PC-9 (cell line): Measurements from ENCODE around the gene GSKIP. TPM values are rescaled to one million over a fixed set of nuclear protein-coding genes. Genes with fewer than 3 reads are reported as not detected.

Source experiments
- Bru-seq: library from RNA; stranded (reverse); fragments of 400-500 nt; gene quantifications from one replicate; lab custom pipeline; 2021; lab: Mats Ljungman, UMichigan
- BruChase-seq, 2 experiments: library from RNA; stranded (reverse); fragments of 400-500 nt; gene quantifications; one replicate each; lab custom pipeline; 2021; lab: Mats Ljungman, UMichigan
- BruUV-seq: library from RNA; stranded (reverse); fragments of 400-500 nt; replicated peaks from 2 replicates; lab custom pipeline; 2021; lab: Mats Ljungman, UMichigan
- CTCF ChIA-PET: fragments of 300-600 bp; sonication (Branson Sonifier 250); formaldehyde crosslinking; loops from one replicate; lab custom pipeline; 2022; ENCODE audit warnings: antibody characterized with exemption; lab: Charles Lee
- POLR2A ChIA-PET: fragments of 300-600 bp; sonication (Branson Sonifier 250); formaldehyde crosslinking; loops from one replicate; lab custom pipeline; 2022; ENCODE audit warnings: antibody characterized with exemption; ENCODE audit not compliant: unreplicated experiment; lab: Charles Lee
- DNase-seq, 2 experiments: peaks; one replicate each; pipeline versions ENCODE4 v3.0.0 to v3.0.0-alpha.2; 2015 to 2022; ENCODE audit warnings: mixed read lengths in 1 of 2
- H2AFZ ChIP-seq: fragments of 200-600 bp; sonication (generic); 2 replicates; pipeline ENCODE4 v1.8.1; 2017; ENCODE audit warnings: antibody characterized with exemption
- H3F3A ChIP-seq: fragments of 200-600 bp; sonication (generic); 2 replicates; pipeline ENCODE4 v1.8.1; 2017; ENCODE audit warnings: antibody characterized with exemption, mild to moderate bottlenecking, low read depth; ENCODE audit not compliant: insufficient read depth
- H3K27ac ChIP-seq: fragments of 200-600 bp; sonication (generic); 2 replicates; pipeline ENCODE4 v1.6.1; 2016; ENCODE audit warnings: mixed run types
- H3K27me3 ChIP-seq: fragments of 200-600 bp; sonication (generic); 2 replicates; pipeline ENCODE4 v1.6.1; 2016; ENCODE audit warnings: low read depth, mixed run types; ENCODE audit not compliant: insufficient read depth
- H3K36me3 ChIP-seq: fragments of 200-600 bp; sonication (generic); 2 replicates; pipeline ENCODE4 v1.6.1; 2016; ENCODE audit warnings: low read depth, mixed run types
- H3K4me1 ChIP-seq: fragments of 200-600 bp; sonication (generic); replicated peaks from 2 replicates; pipeline ENCODE4 v1.6.1; 2016; ENCODE audit warnings: mixed run types; ENCODE audit not compliant: insufficient read depth
- H3K4me2 ChIP-seq: fragments of 200-600 bp; sonication (generic); 2 replicates; pipeline ENCODE4 v1.6.1; 2017; ENCODE audit warnings: mixed run types
- H3K4me3 ChIP-seq: fragments of 200-600 bp; sonication (generic); 2 replicates; pipeline ENCODE4 v1.6.1; 2016; ENCODE audit warnings: mixed run types
- H3K79me2 ChIP-seq: fragments of 200-600 bp; sonication (generic); 2 replicates; pipeline ENCODE4 v1.6.1; 2017; ENCODE audit warnings: low read depth, mixed run types
- H3K9me2 ChIP-seq: fragments of 200-600 bp; sonication (generic); 2 replicates; pipeline ENCODE4 v1.8.1; 2017; ENCODE audit warnings: mild to moderate bottlenecking; ENCODE audit not compliant: insufficient read depth
- H3K9me3 ChIP-seq: fragments of 200-600 bp; sonication (generic); 2 replicates; pipeline ENCODE4 v1.8.1; 2016; ENCODE audit warnings: low read depth; ENCODE audit not compliant: insufficient read depth
- H4K20me1 ChIP-seq: fragments of 200-600 bp; sonication (generic); 2 replicates; pipeline ENCODE4 v1.8.1; 2017; ENCODE audit not compliant: insufficient read depth
- CTCF ChIP-seq: fragments of 200-600 bp; sonication (generic); conservative IDR thresholded peaks from 2 replicates; pipeline ENCODE4 v1.6.1; 2017; ENCODE audit warnings: mixed run types, antibody characterized with exemption, mild to moderate bottlenecking, moderate library complexity
- EZH2 ChIP-seq: fragments of 200-600 bp; sonication (generic); IDR thresholded peaks from 2 replicates; pipeline ENCODE4 v1.8.0; 2017; ENCODE audit warnings: antibody characterized with exemption, low read depth
- intact Hi-C: fragments of 100-400 bp; cut with micrococcal nuclease; formaldehyde crosslinking; loops from one replicate; pipeline ENCODE4 v1.10.0; 2022; ENCODE audit not compliant: unreplicated experiment
- long read RNA-seq: library from polyadenylated mRNA; stranded (forward); transcript quantifications from one replicate; pipeline ENCODE4 v2.0.0, GENCODE V29; 2022
- total RNA-seq: library from RNA; stranded (reverse); gene quantifications from 2 replicates; pipeline ENCODE4 v1.2.3, GENCODE V29; 2021

Gene GSKIP
- total RNA-seq (7.2 and 13.4 TPM in 2 replicates), Bru-seq, nascent RNA (percentile 50 among the genes with signal in this experiment), BruChase-seq, experiment 1, labeled RNA remaining after a 2-hour chase (percentile 51 among the genes with signal in this experiment), BruChase-seq, experiment 2, labeled RNA remaining after a 6-hour chase (percentile 61 among the genes with signal in this experiment)
- long read RNA-seq, transcript GSKIP-205 (4 exons, 2,218 nt) = major isoform, 17 of 20 reads
- long read RNA-seq, partial matches to known transcripts = 2 of 20 reads
- long read RNA-seq, other reads (novel, unspliced or antisense) = 0 of 20 reads

GRCh38 chr14:96362965-96363750 lies at the start of gene GSKIP, which contains the start of gene ATG2B:
TSS of gene GSKIP (plus strand) at chr14:96363526. CDS start at chr14:96382248, 18,722 bp downstream.
TSS of gene ATG2B (minus strand) at chr14:96363341. CDS start at chr14:96362976, 365 bp downstream.
- BruUV-seq = no TSS peak
- ChIA-PET POLR2A (no interaction called here), CTCF (no interaction called here)
- peak within 1 kb of the TSS; percentile 95 for H3K4me3 ChIP-seq
- H3K27ac ChIP-seq = peak within 1 kb of the TSS; percentile 16; the same call in 1 of the 2 replicates
- peaks cover 10% of the 10 kb centered on the region; the same call in 1 of the 2 replicates for H3F3A ChIP-seq
- peaks cover 47% of the 10 kb centered on the region for H3K79me2 ChIP-seq
- H3K27me3 ChIP-seq = no peaks in the 10 kb centered on the region
- H3K4me1 ChIP-seq = peaks cover 21% of the 10 kb centered on the region
- DNase-seq = peak; percentile 67 to 72
- no peak for TF ChIP-seq CTCF
- no peak for TF ChIP-seq EZH2
- intact Hi-C loops = loop anchor here (5.0 kb wide), 1 partner anchor 139 kb away; the partner anchor contains the start of gene PAPOLA
- peak within 1 kb of the TSS; percentile 93 for H3K4me2 ChIP-seq
- no peaks in the 10 kb centered on the region for H3K9me2 ChIP-seq
- peak within 1 kb of the TSS; percentile 93 for H2AFZ ChIP-seq
- no peaks in the 10 kb centered on the region for H3K9me3 ChIP-seq
- H4K20me1 ChIP-seq = no peaks in the 10 kb centered on the region
- no peaks in the 10 kb centered on the region for H3K36me3 ChIP-seq

- Histone ChIP-seq H4K20me1 (no peaks in the 10 kb centered on the region), H3K9me2 (no peaks in the 10 kb centered on the region), H3K4me1 (no peaks in the 10 kb centered on the region), H3F3A (no peaks in the 10 kb centered on the region), H3K79me2 (no peaks in the 10 kb centered on the region), H3K36me3 (no peaks in the 10 kb centered on the region; the same call in 1 of the 2 replicates), H2AFZ (no peak overlapping the region), H3K27me3 (no peaks in the 10 kb centered on the region), H3K4me2 (no peak overlapping the region), H3K9me3 (no peaks in the 10 kb centered on the region), H3K4me3 (no peak overlapping the region), H3K27ac (no peak overlapping the region)
- intact Hi-C loops = no loop called here
- no peak for DNase-seq
- CTCF ChIA-PET = no interaction called here
- no TSS peak for BruUV-seq
- POLR2A ChIA-PET = no interaction called here
- TF ChIP-seq EZH2 (no peak), CTCF (no peak)
Observed at GRCh38 chr14:96316087-96316486, 47.2 kb upstream of the GSKIP start.

GRCh38 chr14:96318836-96319235 lies 44.5 kb upstream of the GSKIP start:
- Histone ChIP-seq H3K4me2 (no peak overlapping the region), H3K9me3 (no peaks in the 10 kb centered on the region), H3K36me3 (no peaks in the 10 kb centered on the region), H3K27me3 (no peaks in the 10 kb centered on the region), H3K79me2 (no peaks in the 10 kb centered on the region), H2AFZ (no peak overlapping the region), H3K4me3 (no peak overlapping the region), H3K27ac (no peak overlapping the region), H4K20me1 (no peaks in the 10 kb centered on the region), H3K9me2 (no peaks in the 10 kb centered on the region), H3K4me1 (no peaks in the 10 kb centered on the region), H3F3A (no peaks in the 10 kb centered on the region)
- DNase-seq = no peak
- ChIA-PET POLR2A (no interaction called here), CTCF (no interaction called here)
- intact Hi-C loops = no loop called here
- TF ChIP-seq CTCF (no peak), EZH2 (no peak)
- no TSS peak for BruUV-seq
